Kidney tubule cell (primary cell): Measurements from ENCODE around the gene DOK7.

ENCODE experiments used
- DNase-seq: peaks from one replicate; pipeline ENCODE4 v3.0.0-alpha.2; 2018; ENCODE audit warnings: low spot score

Gene DOK7

GRCh38 chr4:3427706-3428446 is 35.2 kb upstream of the DOK7 start:
- no peak for DNase-seq

- no peak for DNase-seq
These were observed 33.5 kb upstream of the DOK7 start for GRCh38 chr4:3429651-3430050.

GRCh38 chr4:3430524-3430923 is 32.6 kb upstream of the DOK7 start:
- DNase-seq, result no peak

- no peak for DNase-seq
These were observed 31.6 kb upstream of the DOK7 start for GRCh38 chr4:3431446-3431993.

GRCh38 chr4:3432381-3432790 is 30.7 kb upstream of the DOK7 start:
- no peak for DNase-seq

- DNase-seq, result no peak
These were observed 29.8 kb upstream of the DOK7 start for GRCh38 chr4:3433138-3433869.

- DNase-seq, result no peak
These were observed 28.0 kb upstream of the DOK7 start for GRCh38 chr4:3434881-3435685.

GRCh38 chr4:3435686-3435956 is 27.5 kb upstream of the DOK7 start:
- DNase-seq, result no peak

GRCh38 chr4:3436048-3436797 is 26.9 kb upstream of the DOK7 start:
- DNase-seq, result no peak

GRCh38 chr4:3436798-3437581 is 26.1 kb upstream of the DOK7 start:
- peak; percentile 90 for DNase-seq

GRCh38 chr4:3437582-3437936 is 25.5 kb upstream of the DOK7 start:
- DNase-seq, result no peak

GRCh38 chr4:3437998-3438846 is 24.9 kb upstream of the DOK7 start:
- DNase-seq, result no peak

GRCh38 chr4:3438847-3439180 is 24.3 kb upstream of the DOK7 start:
- no peak for DNase-seq

- DNase-seq, result no peak
These were observed 23.7 kb upstream of the DOK7 start for GRCh38 chr4:3439391-3439790.

- no peak for DNase-seq
These were observed 23.1 kb upstream of the DOK7 start for GRCh38 chr4:3440011-3440410.

- peak; percentile 29 for DNase-seq
These were observed 22.1 kb upstream of the DOK7 start for GRCh38 chr4:3440979-3441500.

GRCh38 chr4:3441501-3442459 is 21.3 kb upstream of the DOK7 start, which contains the start of gene HGFAC:
Gene HGFAC (plus strand): TSS chr4:3441968. CDS start chr4:3442002, 34 bp downstream.
- no peak for DNase-seq

GRCh38 chr4:3442460-3442958 is 20.6 kb upstream of the DOK7 start:
- no peak for DNase-seq
